ENCODE measurements around the gene PRMT3.
"Not testable (repeated sequence)": the region's sequence is repeated elsewhere in the genome, so short reads cannot be mapped to it uniquely, and the experiment has no call there.

The PRMT3 gene

DNA sequence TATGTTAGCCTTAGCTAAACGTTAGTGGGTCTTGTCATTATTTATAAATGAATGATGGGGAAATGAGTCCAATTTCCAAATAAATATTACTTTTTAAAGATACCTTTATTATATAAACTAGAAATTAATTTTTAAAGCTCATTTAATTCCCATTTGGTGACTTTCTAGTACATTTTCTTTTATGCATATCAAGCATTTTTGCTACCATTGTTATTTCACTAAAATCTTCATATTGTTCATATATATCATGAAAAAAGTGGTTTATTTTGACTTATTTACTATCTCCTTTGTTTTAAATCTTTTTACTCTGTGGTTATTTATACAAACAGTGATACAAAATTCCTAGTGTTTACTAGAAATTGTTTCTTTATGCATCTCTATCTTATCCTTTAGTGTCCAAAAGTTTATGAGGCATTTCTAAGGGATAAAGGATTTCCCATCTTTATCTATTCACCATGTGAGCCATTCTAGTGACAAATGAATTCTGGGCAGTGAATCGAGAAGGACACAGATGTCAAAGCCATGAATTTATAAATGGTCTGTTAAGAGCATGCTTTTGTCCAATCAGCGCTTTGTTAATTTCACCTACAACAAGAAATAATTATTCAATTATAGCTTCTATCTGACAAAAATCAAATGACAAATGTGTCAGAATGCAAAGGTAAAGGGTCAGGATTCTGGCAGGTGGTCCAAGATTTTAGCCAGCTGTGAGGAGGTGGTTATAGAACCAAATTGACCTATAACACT, 70.6 kb downstream of the PRMT3 start:
- ATAC-seq (no peak), DNase-seq (no peak)

GRCh38 chr11:20458905-20459632, 71.6 kb downstream of the PRMT3 start:
- DNase-seq = no peak
- ATAC-seq = no peak

DNA sequence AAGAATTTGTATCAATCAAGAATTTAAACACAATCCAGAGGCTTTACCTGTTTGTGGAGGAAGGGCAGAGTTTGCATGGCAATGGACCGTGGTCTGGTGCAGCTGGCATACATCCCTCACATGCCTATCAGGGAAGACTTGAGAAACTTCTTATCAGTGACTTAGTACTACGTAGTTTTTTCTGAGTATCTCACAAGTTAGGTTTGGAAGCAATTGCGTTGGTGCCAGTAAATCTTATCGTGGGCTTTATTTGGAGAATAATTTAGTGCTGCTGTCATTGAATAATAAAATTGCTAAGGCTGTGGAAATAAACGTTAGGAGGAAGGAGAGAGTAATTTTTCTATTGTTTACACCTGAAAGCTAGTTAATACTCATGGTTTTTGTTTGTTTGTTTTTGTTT, 72.3 kb downstream of the PRMT3 start:
- no peak for DNase-seq
- no peak for ATAC-seq

- DNase-seq = no peak
- ATAC-seq = no peak
These were observed 77.0 kb downstream of the PRMT3 start for GRCh38 chr11:20464518-20464917.

DNA sequence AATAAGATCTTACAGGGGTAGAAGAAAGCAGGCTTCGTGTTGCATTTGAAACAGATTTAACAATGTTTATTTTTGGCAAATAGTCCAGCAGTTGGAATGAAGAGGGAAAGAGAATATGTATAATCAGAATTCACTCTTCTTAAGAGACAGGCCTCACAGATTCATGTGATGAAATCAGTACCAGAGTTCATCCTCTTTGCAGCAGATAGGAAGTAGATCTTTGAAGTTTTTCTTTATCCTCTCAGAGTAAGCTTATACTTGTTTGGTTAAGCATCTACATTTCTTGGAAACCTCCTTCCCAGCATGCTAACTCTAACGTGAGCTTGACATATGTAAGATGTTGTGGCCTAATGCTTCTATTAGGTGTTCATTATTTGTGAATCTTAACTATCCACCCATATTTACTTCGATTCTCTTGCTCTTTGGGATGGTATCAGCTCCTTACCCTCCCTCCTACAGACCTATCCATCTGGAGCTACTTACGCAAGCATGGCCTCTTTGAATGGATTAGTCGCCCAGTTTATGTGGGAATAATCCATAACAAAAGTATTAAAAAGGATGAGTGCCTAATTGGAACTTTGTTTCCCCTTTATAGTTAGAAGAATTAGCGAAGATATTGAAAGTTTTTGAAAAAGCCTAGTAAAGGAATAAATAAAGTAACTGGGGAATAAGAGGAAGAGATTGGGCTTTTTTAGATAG, 80.1 kb downstream of the PRMT3 start:
- no peak for DNase-seq

DNA sequence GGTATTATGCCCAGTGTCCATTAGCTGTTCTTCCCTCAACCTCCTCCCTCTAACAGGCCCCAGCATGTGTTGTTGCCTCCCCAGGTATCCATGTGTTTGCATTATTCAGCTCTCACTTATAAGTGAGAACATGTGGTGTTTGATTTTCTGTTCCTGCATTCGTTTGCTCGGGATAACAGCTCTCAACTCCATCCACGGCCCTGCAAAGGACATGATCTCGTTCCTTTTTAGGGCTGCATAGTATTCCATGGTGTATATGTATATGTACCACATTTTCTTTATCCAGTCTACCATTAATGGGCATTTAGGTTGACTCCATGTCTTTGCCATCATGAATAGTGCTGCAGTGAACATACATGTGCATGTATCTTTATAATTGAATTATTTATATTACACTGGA, 82.8 kb downstream of the PRMT3 start:
- no peak for ATAC-seq

More for the DNA sequence above, 80.1 kb downstream of the PRMT3 start:
- no peak for ATAC-seq

DNA sequence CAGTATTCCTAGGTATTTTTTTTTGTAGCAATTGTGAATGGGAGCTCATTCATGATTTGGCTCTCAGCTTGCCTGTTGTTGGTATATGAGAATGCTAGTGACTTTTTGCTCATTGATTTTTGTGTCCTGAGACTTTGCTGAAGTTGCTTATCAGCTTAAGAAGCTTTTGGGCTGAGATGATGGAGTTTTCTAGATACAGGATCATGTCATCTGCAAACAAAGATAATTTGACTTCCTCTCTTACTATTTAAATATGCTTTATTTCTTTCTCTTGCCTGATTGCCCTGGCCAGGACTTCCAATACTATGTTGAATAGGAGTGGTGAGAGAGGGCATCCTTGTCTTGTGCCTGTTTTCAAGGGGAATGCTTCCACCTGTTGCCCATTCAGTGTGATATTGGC, 84.4 kb downstream of the PRMT3 start:
- not testable (repeated sequence) for ATAC-seq, DNase-seq

More for the DNA sequence above, 82.8 kb downstream of the PRMT3 start:
- no peak for DNase-seq

- ATAC-seq (no peak), DNase-seq (no peak)
These were observed 86.8 kb downstream of the PRMT3 start for GRCh38 chr11:20474176-20474881.

DNA sequence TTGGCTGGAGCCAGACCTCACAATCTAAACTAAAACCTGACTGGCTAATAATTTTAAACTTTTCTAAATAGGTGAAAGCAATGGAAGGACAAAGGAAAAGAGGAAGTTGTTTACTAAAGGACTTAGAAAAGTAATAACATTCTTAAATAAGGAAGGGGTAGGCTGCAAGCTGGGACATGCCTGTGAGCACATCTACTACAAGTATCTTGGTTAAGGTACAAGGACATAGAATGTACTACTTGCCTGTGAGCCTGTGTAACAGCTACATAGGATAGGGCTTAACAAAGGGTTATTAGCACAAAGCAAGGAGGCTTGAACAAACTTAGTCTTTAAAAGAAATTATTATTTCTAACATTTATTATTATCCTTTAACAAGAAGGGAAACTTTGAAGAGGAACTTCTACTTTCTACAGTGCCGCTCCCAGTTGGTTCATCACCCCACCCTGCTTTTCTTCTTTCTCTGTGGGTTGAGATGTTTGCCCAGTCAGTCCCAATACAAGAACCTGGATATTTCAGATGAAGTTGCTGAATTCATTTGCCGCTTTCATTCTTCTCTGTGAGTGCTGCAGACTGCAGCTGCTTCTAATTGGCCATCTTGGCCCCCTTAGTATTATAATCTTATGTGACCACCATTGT, 87.5 kb downstream of the PRMT3 start:
- ATAC-seq (no peak), DNase-seq (no peak)

- ATAC-seq = no peak
- no peak for DNase-seq
These were observed 90.0 kb downstream of the PRMT3 start for GRCh38 chr11:20477418-20478090.

DNA sequence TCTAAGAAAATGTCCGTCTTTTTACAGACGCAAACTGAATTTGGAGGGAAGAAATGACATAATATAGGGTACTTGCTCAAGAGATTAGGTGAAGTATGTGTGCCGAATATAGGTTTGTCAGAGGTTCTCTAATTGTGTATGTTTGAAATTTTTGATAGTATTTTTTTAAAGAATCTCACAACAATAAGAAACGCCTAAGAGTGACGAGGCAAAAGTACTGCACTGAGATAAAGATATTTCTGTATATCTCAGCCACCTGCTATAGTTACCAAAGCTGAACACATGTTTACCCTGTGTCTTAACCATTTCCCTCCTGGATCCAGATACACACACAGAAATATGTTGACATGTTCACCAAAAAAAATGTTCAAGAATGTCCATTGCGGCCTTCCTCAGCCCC, 92.0 kb downstream of the PRMT3 start:
- DNase-seq = no peak

DNA sequence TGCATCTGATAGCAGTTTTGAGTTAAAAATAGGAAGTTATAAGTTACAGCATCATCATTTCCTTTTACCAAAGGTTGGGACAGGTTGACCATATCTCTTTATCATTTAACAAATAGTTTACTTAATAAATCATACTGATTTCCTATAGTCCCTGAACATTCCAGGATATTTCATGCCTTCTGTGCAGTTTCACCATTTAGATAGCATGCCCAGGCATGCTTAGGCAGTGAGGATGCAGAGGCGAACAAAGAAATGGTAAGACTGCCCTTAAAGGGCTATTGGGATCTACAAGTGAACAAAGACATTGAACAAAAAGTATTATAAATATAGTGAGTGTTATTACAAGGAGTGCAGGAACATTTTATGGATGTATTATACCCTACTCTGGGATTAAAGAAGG, 96.4 kb downstream of the PRMT3 start:
- no peak for ATAC-seq
- DNase-seq = no peak

More for the DNA sequence above, 92.0 kb downstream of the PRMT3 start:
- ATAC-seq = no peak

- ATAC-seq, DNase-seq: not testable (repeated sequence)
These were observed 96.9 kb downstream of the PRMT3 start for GRCh38 chr11:20484416-20484815.

- no peak for ATAC-seq
- no peak for DNase-seq
These were observed 100.8 kb downstream of the PRMT3 start for GRCh38 chr11:20488352-20488751.

GRCh38 chr11:20489948-20490347, 102.4 kb downstream of the PRMT3 start:
- ATAC-seq (peak; percentile 66), DNase-seq (no peak)

- ATAC-seq = no peak
These were observed 105.8 kb downstream of the PRMT3 start for GRCh38 chr11:20493340-20493739.

DNA sequence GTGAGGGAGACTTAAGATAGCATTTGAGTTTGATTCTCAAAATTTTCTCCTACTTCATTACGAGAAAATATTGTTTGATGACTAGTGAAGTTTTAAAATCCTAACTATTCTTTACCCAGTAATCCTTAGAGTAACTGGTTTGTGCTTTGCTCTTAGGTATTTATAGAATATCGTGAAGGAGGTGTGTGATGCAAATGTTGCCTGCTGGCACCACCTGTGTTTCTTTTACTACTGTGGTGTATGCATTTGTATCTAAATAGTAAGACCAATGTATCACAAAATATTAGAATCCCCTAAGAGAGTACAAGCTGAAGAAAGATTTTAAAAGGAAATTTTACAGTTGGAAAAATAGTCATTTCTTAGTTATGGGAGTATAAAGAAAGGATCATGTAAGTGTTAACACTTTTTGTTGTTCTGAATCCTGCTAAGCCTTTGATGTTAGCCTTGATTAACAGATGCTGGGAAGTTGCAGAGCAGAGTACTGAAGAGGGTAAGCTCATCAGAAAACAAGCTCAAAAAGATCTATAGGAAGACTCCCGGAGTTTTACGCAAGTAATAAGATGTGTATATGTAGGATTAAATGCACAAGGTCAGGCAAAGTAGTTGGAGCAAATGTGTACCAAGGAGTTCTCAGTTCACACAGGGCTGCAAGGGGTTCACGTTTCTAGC, 109.7 kb downstream of the PRMT3 start:
- DNase-seq (no peak), ATAC-seq (no peak)

More at GRCh38 chr11:20493340-20493739, 105.8 kb downstream of the PRMT3 start:
- no peak for DNase-seq

DNA sequence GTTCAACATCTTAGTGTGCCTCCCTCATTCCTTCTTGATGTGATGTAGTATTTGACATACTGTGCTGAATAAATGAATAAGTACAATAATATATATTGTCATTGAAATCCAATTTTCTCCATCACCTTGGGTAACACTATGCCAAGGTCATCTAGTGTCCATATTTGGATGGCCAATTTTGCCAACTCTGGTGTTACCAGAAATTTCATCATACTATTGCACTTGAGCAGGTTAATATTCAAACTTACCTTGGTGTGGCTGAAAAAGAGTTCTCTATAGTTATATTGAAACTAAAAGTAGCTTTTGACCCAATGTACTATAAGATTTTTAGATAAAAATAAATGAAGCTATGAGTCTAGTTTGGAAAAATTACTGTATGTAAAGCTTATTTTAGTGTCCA, 113.7 kb downstream of the PRMT3 start:
- no peak for ATAC-seq
- DNase-seq = no peak

DNA sequence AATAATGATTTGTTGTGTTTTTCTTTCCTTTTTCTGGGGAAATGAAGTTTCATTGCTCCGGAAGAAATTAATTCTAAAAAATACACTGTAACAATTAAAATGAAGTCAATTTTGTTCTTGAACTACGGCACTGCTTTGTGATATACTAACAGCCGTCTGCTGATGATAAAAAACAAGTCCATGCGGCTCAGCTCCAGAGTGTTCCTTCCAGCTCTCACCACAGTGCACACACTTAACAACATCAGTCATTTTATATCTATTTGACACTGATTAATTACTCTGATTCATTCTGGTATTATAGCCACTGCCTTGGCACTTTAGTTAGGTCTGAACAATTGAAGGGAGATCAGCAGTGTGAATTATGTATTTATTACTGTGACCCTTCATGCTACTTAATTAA, 114.5 kb downstream of the PRMT3 start:
- DNase-seq (no peak), ATAC-seq (no peak)

- ATAC-seq (no peak), DNase-seq (no peak)
These were observed 124.5 kb downstream of the PRMT3 start for GRCh38 chr11:20511982-20512381.

DNA sequence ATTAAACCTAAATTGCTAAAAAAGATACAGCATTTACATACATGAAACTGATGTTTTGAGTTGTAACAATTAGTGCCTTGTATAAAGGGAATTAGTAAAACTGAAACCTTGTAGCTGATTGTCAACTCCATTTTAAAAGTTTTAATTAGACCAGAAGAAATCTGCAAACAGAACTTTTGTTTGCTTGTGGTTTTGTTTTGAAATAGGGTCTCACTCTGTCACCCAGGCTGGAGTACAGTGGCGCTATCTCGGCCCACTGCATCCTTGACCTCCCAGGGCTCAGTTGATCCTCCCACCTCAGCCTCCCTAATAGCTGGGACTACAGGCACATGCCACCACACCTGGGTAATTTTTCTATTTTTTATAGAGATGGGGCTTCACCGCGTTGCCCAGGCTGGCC, 125.4 kb downstream of the PRMT3 start:
- DNase-seq = no peak
- ATAC-seq = no peak
